Esophagus (tissue), 2 donors: Measurements from ENCODE around the gene MSANTD4. TPM values are rescaled to one million over a fixed set of nuclear protein-coding genes. Genes with fewer than 3 reads are reported as not detected.
"Not testable (repeated sequence)": the region's sequence is repeated elsewhere in the genome, so short reads cannot be mapped to it uniquely, and the experiment has no call there.

ENCODE experiments used
- H3K27ac ChIP-seq, 2 donors: one replicate each; pipeline ENCODE4 v1.5.1; 2013; ENCODE audit warnings: low read depth in 2 of 2, mild to moderate bottlenecking in 2 of 2, inconsistent platforms in 1 of 2, low read length in 1 of 2, moderate library complexity in 1 of 2
- H3K27me3 ChIP-seq, 2 donors: one replicate each; pipeline ENCODE4 v1.6.1; 2013; ENCODE audit warnings: low read length in 2 of 2, control low read depth in 1 of 2, mild to moderate bottlenecking in 1 of 2; ENCODE audit not compliant: insufficient read depth in 2 of 2, control insufficient read depth in 1 of 2
- H3K36me3 ChIP-seq, 2 donors: one replicate each; pipeline ENCODE4 v1.6.1; 2013; ENCODE audit warnings: low read length in 1 of 2; ENCODE audit not compliant: control insufficient read depth in 2 of 2, insufficient read depth in 2 of 2
- H3K4me1 ChIP-seq, 2 donors: one replicate each; pipeline ENCODE4 v1.6.1; 2013; ENCODE audit warnings: low read length in 1 of 2; ENCODE audit not compliant: control insufficient read depth in 2 of 2, insufficient read depth in 2 of 2
- H3K4me3 ChIP-seq, 2 donors: one replicate each; pipeline ENCODE4 v1.5.1; 2013; ENCODE audit warnings: low read length in 2 of 2, mild to moderate bottlenecking in 2 of 2, low read depth in 1 of 2, moderate library complexity in 1 of 2
- H3K9me3 ChIP-seq, 2 donors: one replicate each; pipeline ENCODE4 v1.6.1; 2013; ENCODE audit warnings: mild to moderate bottlenecking in 2 of 2, low read depth in 1 of 2, low read length in 1 of 2, moderate library complexity in 1 of 2; ENCODE audit not compliant: control insufficient read depth in 2 of 2, insufficient read depth in 1 of 2
- WGBS, 2 donors: extraction: QIAGEN DNeasy Blood & Tissue Kit; methylation state at CpG; one replicate each; pipeline ENCODE4 v1.1.7; 2013; 5-methylcytosine and 5-hydroxymethylcytosine counted together
- polyA plus RNA-seq, 2 donors: library from polyadenylated mRNA; stranded (reverse); fragments of 200-250 nt; gene quantifications; one replicate each; pipeline ENCODE4 v1.2.3, GENCODE V29; 2013
- donor health status: healthy with polysubstance abuse.
- donor health status: Bipolar disorder and iron deficiency.

MSANTD4 gene
- polyA plus RNA-seq, 2 donors = 2.4 to 2.7 TPM

- no peaks in the 10 kb centered on the region for H3K27me3 ChIP-seq
- no peak overlapping the region for H3K4me3 ChIP-seq
- H3K27ac ChIP-seq = no peak overlapping the region
- H3K9me3 ChIP-seq = no peaks in the 10 kb centered on the region
- WGBS, 2 donors = 81 to 87% methylated on average over 2 of the region's 2 CpGs
- H3K36me3 ChIP-seq = peaks cover 2 to 4% of the 10 kb centered on the region in 2 donors
- no peaks in the 10 kb centered on the region for H3K4me1 ChIP-seq
Measured at GRCh38 chr11:106014620-106015019, 7.4 kb downstream of the MSANTD4 start.

GRCh38 chr11:106014035-106014434 is 8.0 kb downstream of the MSANTD4 start:
- H3K9me3 ChIP-seq = no peaks in the 10 kb centered on the region
- no peak overlapping the region for H3K4me3 ChIP-seq
- peaks cover 5% of the 10 kb centered on the region in 2 donors for H3K36me3 ChIP-seq
- no peaks in the 10 kb centered on the region for H3K4me1 ChIP-seq
- H3K27ac ChIP-seq = no peak overlapping the region
- H3K27me3 ChIP-seq = no peaks in the 10 kb centered on the region
- WGBS, 2 donors = 73 to 88% methylated on average over 2 of the region's 2 CpGs

- Histone ChIP-seq H3K27me3 (no peaks in the 10 kb centered on the region), H3K9me3 (no peaks in the 10 kb centered on the region), H3K4me1 (no peaks in the 10 kb centered on the region), H3K36me3 (peaks cover 5% of the 10 kb centered on the region in 2 donors), H3K27ac (no peak overlapping the region), H3K4me3 (no peak overlapping the region)
- WGBS, 2 donors = 74 to 78% methylated on average over 3 of the region's 3 CpGs
Measured at GRCh38 chr11:106012744-106013143, 9.3 kb downstream of the MSANTD4 start.

- no peaks in the 10 kb centered on the region for H3K27me3 ChIP-seq
- no peak overlapping the region for H3K4me3 ChIP-seq
- no peaks in the 10 kb centered on the region for H3K4me1 ChIP-seq
- WGBS, 2 donors = 83% methylated on average over 2 of the region's 2 CpGs
- peaks cover 5% of the 10 kb centered on the region in 2 donors for H3K36me3 ChIP-seq
- no peak overlapping the region for H3K27ac ChIP-seq
- no peaks in the 10 kb centered on the region for H3K9me3 ChIP-seq
Measured at GRCh38 chr11:106011481-106011880, 10.6 kb downstream of the MSANTD4 start.

- H3K27me3 ChIP-seq, H3K4me1 ChIP-seq, H3K27ac ChIP-seq, H3K36me3 ChIP-seq, H3K9me3 ChIP-seq, H3K4me3 ChIP-seq: not testable (repeated sequence)
- 92% methylated on average over 4 of the region's 4 CpGs for WGBS, 2 donors
Measured at GRCh38 chr11:106003094-106003493, 18.9 kb downstream of the MSANTD4 start.

- H3K4me1 ChIP-seq = no peaks in the 10 kb centered on the region
- no peaks in the 10 kb centered on the region for H3K27me3 ChIP-seq
- peaks cover 0 to 4% of the 10 kb centered on the region in 2 donors for H3K36me3 ChIP-seq
- no peaks in the 10 kb centered on the region for H3K9me3 ChIP-seq
- 90 to 92% methylated on average over 4 of the region's 4 CpGs for WGBS, 2 donors
- H3K4me3 ChIP-seq = no peak overlapping the region
- no peak overlapping the region for H3K27ac ChIP-seq
Measured at GRCh38 chr11:106001304-106002012, 20.6 kb downstream of the MSANTD4 start.

GRCh38 chr11:105991888-105992287 is 30.2 kb downstream of the MSANTD4 start:
- Histone ChIP-seq H3K27me3 (no peaks in the 10 kb centered on the region), H3K36me3 (peaks cover 0 to 4% of the 10 kb centered on the region in 2 donors), H3K4me1 (no peaks in the 10 kb centered on the region), H3K4me3 (no peak overlapping the region), H3K27ac (no peak overlapping the region), H3K9me3 (no peaks in the 10 kb centered on the region)
- WGBS, 2 donors = 96% methylated on average over 4 of the region's 4 CpGs

- H3K4me1 ChIP-seq = no peaks in the 10 kb centered on the region
- no peak overlapping the region for H3K4me3 ChIP-seq
- 91 to 92% methylated on average over 2 of the region's 2 CpGs for WGBS, 2 donors
- no peaks in the 10 kb centered on the region for H3K27me3 ChIP-seq
- no peaks in the 10 kb centered on the region for H3K9me3 ChIP-seq
- H3K36me3 ChIP-seq = no peaks in the 10 kb centered on the region
- no peak overlapping the region for H3K27ac ChIP-seq
Measured at GRCh38 chr11:105989124-105989523, 32.9 kb downstream of the MSANTD4 start.

- 94 to 96% methylated on average over 3 of the region's 3 CpGs for WGBS, 2 donors
- Histone ChIP-seq H3K27ac (no peak overlapping the region), H3K4me3 (no peak overlapping the region)
Measured at GRCh38 chr11:105988197-105988596, 33.8 kb downstream of the MSANTD4 start.

GRCh38 chr11:105986554-105986953 is 35.5 kb downstream of the MSANTD4 start:
- WGBS, 2 donors = 77 to 84% methylated on average over 2 of the region's 2 CpGs

More at GRCh38 chr11:105988197-105988596, 33.8 kb downstream of the MSANTD4 start:
- H3K36me3 ChIP-seq = no peaks in the 10 kb centered on the region
- no peaks in the 10 kb centered on the region for H3K27me3 ChIP-seq
- H3K9me3 ChIP-seq = no peaks in the 10 kb centered on the region
- no peaks in the 10 kb centered on the region for H3K4me1 ChIP-seq

More at GRCh38 chr11:105986554-105986953, 35.5 kb downstream of the MSANTD4 start:
- Histone ChIP-seq H3K4me1 (no peaks in the 10 kb centered on the region), H3K27me3 (no peaks in the 10 kb centered on the region), H3K27ac (no peak overlapping the region), H3K9me3 (peaks cover 0 to 2% of the 10 kb centered on the region in 2 donors), H3K36me3 (no peaks in the 10 kb centered on the region), H3K4me3 (no peak overlapping the region)
